Upper lobe of left lung (tissue), 6 donors: ENCODE data around the gene LEKR1. TPM values are rescaled to one million over a fixed set of nuclear protein-coding genes. Genes with fewer than 3 reads are reported as not detected.

Experiments used
- ATAC-seq, 2 donors: fragments of 200-7000 bp; cut with Tn5 transposase; one replicate each; pipeline ENCODE4 v1.9.1; 2022; ENCODE audit warnings: mild to moderate bottlenecking in 2 of 2, moderate library complexity in 2 of 2; ENCODE audit not compliant: low FRiP score in 2 of 2
- DNase-seq, 2 donors: peaks; one replicate each; pipeline ENCODE4 v3.0.0-alpha.2; 2019 to 2020
- H3K27ac ChIP-seq, 4 donors: fragments of 200-600 bp; sonication (generic); one replicate each; pipeline ENCODE4 v1.5.1; 2016 to 2019
- H3K27me3 ChIP-seq, 4 donors: fragments of 200-600 bp; sonication (generic); one replicate each; pipeline ENCODE4 v1.5.1; 2017 to 2019
- H3K36me3 ChIP-seq, 4 donors: fragments of 200-600 bp; sonication (generic); one replicate each; pipeline ENCODE4 v1.5.1; 2016 to 2019
- H3K4me1 ChIP-seq, 4 donors: fragments of 200-600 bp; sonication (generic); one replicate each; pipeline ENCODE4 v1.5.1; 2018 to 2019
- H3K4me3 ChIP-seq, 4 donors: fragments of 200-600 bp; sonication (generic); one replicate each; pipeline ENCODE4 v1.5.1; 2017 to 2019; ENCODE audit warnings: mild to moderate bottlenecking in 2 of 4, moderate library complexity in 1 of 4
- H3K9me3 ChIP-seq, 4 donors: fragments of 200-600 bp; sonication (generic); one replicate each; pipeline ENCODE4 v1.5.1; 2018 to 2019
- EP300 ChIP-seq, 4 donors: sonication (generic); formaldehyde crosslinking; IDR thresholded peaks; one replicate each; pipeline ENCODE4 v1.5.1; 2017; ENCODE audit warnings: antibody characterized with exemption in 4 of 4, control low read depth in 2 of 4
- POLR2A ChIP-seq, 4 donors: fragments of 450-650 bp; IDR thresholded peaks; one replicate each; pipeline ENCODE4 v1.5.1; 2016 to 2017; ENCODE audit warnings: antibody characterized with exemption in 4 of 4, mild to moderate bottlenecking in 2 of 4
- POLR2AphosphoS5 ChIP-seq, 2 donors: sonication (generic); formaldehyde crosslinking; IDR thresholded peaks; one replicate each; pipeline ENCODE4 v1.5.1; 2017; ENCODE audit warnings: antibody characterized with exemption in 2 of 2
- WGBS, 2 donors: methylation state at CpG; one replicate each; pipeline ENCODE4 v1.1.5; 2017 to 2018; 5-methylcytosine and 5-hydroxymethylcytosine counted together
- total RNA-seq, 6 donors: library from RNA; depleted of rRNA in 4 of 6; stranded (reverse); fragments of >200 nt in 4 of 6; gene quantifications; one replicate each; pipeline versions ENCODE4 v1.1.0 to v1.2.1, GENCODE V29; 2016 to 2021
- TF ChIP-seq, protein P1 (sequence below), 6 experiments: fragments of 450-650 bp in 4 of 6; fragments of 200-600 bp in 2 of 6; sonication (generic) in 2 of 6; IDR thresholded peaks; one replicate each; pipeline ENCODE4 v1.5.1; 2016 to 2019; ENCODE audit warnings: antibody characterized with exemption in 6 of 6
- donor health status: DM: no; HTN: no; CAD: no; lungs with moderate emphysema.
- donor health status: DM: no; HTN: yes; CAD: no; lungs with severe emphysema.

Gene LEKR1
- total RNA-seq, 6 donors from 2014 or later = 1.0 to 9.1 (median 2.2) TPM

DNA sequence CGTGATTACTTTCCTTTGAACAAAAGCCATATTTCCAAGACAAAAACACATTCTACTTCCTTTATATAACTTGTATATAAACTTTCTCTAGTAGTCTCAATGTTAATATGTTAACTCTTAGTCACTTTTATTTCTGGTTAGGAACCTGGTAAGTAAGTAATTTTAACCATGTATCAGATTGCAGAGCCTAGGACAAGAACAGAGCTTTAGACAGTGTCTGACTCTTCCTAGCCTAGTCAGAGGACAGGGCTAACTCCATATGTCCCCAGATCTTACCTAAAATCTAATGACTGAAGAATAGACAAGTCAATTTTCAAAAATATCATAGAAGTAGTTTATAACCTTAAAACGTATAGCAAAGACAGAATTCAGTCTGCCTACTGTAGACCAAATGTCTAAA is 8.3 kb downstream of the LEKR1 start:
- Histone ChIP-seq H3K4me1 (no peaks in the 10 kb centered on the region), H3K9me3 (no peaks in the 10 kb centered on the region), H3K27me3 (no peaks in the 10 kb centered on the region), H3K36me3 (no peaks in the 10 kb centered on the region), H3K27ac (no peak overlapping the region), H3K4me3 (no peak overlapping the region)
- no peak for DNase-seq
- TF ChIP-seq, protein P1, sequence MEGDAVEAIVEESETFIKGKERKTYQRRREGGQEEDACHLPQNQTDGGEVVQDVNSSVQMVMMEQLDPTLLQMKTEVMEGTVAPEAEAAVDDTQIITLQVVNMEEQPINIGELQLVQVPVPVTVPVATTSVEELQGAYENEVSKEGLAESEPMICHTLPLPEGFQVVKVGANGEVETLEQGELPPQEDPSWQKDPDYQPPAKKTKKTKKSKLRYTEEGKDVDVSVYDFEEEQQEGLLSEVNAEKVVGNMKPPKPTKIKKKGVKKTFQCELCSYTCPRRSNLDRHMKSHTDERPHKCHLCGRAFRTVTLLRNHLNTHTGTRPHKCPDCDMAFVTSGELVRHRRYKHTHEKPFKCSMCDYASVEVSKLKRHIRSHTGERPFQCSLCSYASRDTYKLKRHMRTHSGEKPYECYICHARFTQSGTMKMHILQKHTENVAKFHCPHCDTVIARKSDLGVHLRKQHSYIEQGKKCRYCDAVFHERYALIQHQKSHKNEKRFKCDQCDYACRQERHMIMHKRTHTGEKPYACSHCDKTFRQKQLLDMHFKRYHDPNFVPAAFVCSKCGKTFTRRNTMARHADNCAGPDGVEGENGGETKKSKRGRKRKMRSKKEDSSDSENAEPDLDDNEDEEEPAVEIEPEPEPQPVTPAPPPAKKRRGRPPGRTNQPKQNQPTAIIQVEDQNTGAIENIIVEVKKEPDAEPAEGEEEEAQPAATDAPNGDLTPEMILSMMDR (IDR thresholded peaks at IDR 0.05) = no peak
- no peak for ATAC-seq
- 75 to 77% methylated on average over 2 of the region's 2 CpGs for WGBS, 2 donors

DNA sequence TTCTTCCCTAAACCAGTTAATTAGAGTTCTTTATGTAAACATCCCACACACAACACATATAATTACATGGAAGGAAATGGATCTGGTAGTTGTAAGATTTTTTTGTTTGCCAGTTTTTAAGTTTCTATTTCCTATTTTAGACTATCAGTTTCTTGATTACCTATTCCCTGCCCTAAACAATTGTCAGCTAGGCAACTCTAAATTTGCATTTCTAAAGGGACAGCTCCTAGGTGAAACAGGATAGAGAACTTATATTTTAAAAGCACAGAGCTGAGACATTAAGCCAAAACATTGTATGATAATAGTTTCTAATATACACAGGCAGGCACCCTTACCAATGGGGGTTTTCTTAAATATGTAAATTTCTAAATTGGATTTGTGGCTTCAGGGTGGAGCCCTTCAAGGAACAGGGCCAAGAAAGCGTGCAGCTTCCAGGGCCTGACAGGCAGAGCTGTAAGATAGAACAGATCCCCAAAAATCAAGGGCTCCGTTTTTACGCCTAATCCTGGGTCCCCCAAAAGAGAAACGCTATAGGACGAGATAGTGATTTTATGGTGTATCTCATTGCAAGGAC is 8.9 kb downstream of the LEKR1 start:
- Histone ChIP-seq H3K9me3 (no peaks in the 10 kb centered on the region), H3K4me3 (no peak overlapping the region), H3K27me3 (no peaks in the 10 kb centered on the region), H3K36me3 (no peaks in the 10 kb centered on the region), H3K4me1 (no peaks in the 10 kb centered on the region), H3K27ac (no peak overlapping the region)
- TF ChIP-seq EP300 (IDR thresholded peaks at IDR 0.05) = no peak
- TF ChIP-seq POLR2A (IDR thresholded peaks at IDR 0.05) = no peak
- no peak for TF ChIP-seq POLR2AphosphoS5 (IDR thresholded peaks at IDR 0.05)
- TF ChIP-seq, protein P1 (IDR thresholded peaks at IDR 0.05) = no peak
- DNase-seq (no peak), ATAC-seq (no peak)
- WGBS, 2 donors = 93 to 96% methylated on average over 5 of the region's 5 CpGs

DNA sequence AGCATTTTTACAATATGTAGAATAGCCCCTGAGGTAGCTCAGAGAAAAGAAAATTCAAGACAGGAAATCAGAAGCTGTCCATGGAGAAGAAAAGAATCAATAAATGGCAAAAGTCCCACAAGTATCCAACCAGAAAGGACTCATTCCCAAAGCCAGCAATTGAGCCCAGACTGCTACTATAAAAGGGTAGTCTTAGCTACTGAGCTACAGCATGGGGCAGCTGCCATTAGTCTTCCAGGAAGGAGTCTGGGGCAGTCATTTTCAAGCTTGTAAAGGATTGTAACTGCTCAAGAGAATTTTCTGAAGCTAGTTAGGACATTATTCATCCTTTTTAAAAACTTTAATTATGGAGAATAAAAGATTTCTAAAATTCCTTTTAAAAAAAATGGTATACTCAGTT is 10.5 kb downstream of the LEKR1 start:
- TF ChIP-seq, protein P1 (IDR thresholded peaks at IDR 0.05) = no peak
- TF ChIP-seq POLR2AphosphoS5 (IDR thresholded peaks at IDR 0.05) = no peak
- no peak for TF ChIP-seq POLR2A (IDR thresholded peaks at IDR 0.05)
- TF ChIP-seq EP300 (IDR thresholded peaks at IDR 0.05) = no peak
- no peaks in the 10 kb centered on the region for H3K9me3 ChIP-seq
- no peaks in the 10 kb centered on the region for H3K36me3 ChIP-seq
- no peak overlapping the region for H3K4me3 ChIP-seq
- DNase-seq (no peak), ATAC-seq (no peak)
- no peaks in the 10 kb centered on the region for H3K27me3 ChIP-seq
- no peaks in the 10 kb centered on the region for H3K4me1 ChIP-seq
- no peak overlapping the region for H3K27ac ChIP-seq

DNA sequence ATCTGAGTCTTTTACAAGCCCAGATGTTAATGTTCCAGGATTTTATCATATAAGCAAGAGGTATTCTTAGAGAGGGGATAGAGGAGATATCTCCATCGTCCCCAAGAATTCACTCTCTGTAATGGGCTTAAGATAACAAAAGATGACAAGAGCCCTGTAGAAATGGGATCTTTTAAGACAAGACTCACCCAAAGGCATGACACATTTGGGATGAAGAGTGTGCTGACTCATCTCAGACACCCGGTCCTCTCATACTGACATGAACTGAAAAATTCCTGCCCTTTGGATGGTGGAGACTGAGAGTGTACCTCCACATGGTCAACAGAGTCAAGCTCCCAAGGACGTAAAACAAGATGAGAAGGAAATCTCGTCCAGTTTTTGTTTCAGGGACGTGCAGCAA is 11.0 kb downstream of the LEKR1 start:
- Histone ChIP-seq H3K4me3 (no peak overlapping the region), H3K36me3 (no peaks in the 10 kb centered on the region), H3K27me3 (no peaks in the 10 kb centered on the region), H3K27ac (no peak overlapping the region), H3K4me1 (no peaks in the 10 kb centered on the region), H3K9me3 (no peaks in the 10 kb centered on the region)
- TF ChIP-seq, protein P1 (IDR thresholded peaks at IDR 0.05) = no peak
- no peak for TF ChIP-seq POLR2AphosphoS5 (IDR thresholded peaks at IDR 0.05)
- no peak for TF ChIP-seq EP300 (IDR thresholded peaks at IDR 0.05)
- no peak for TF ChIP-seq POLR2A (IDR thresholded peaks at IDR 0.05)
- 72 to 77% methylated on average over 5 of the region's 5 CpGs for WGBS, 2 donors
- no peak for ATAC-seq
- DNase-seq = no peak

DNA sequence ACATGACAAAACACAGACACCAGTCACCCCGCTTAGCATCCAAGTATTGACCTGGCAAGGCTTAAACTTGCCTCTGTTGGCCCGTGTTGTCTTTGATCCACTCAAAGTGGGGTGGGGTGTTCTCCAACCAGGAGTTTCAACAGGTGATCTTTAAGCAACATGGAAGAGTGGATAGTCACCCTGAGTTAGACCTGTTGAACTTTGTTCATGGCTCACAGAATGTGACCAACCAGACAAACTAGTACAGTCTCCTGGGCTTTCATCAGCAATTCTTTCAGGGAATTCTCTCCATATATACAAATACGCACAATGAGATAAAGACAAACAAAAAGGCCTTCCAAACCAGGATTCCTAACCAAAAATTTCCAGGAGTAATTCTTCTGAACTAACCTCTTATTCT is 11.9 kb downstream of the LEKR1 start:
- TF ChIP-seq EP300 (IDR thresholded peaks at IDR 0.05) (no peak), POLR2A (IDR thresholded peaks at IDR 0.05) (no peak), POLR2AphosphoS5 (IDR thresholded peaks at IDR 0.05) (no peak)
- TF ChIP-seq, protein P1 (IDR thresholded peaks at IDR 0.05) = no peak
- H3K36me3 ChIP-seq = no peaks in the 10 kb centered on the region
- H3K4me1 ChIP-seq = no peaks in the 10 kb centered on the region
- H3K9me3 ChIP-seq = no peaks in the 10 kb centered on the region
- DNase-seq (no peak), ATAC-seq (no peak)
- H3K27me3 ChIP-seq = no peaks in the 10 kb centered on the region
- H3K27ac ChIP-seq = no peak overlapping the region
- H3K4me3 ChIP-seq = no peak overlapping the region
- WGBS, 2 donors = 95 to 99% methylated on average over 3 of the region's 3 CpGs
